Right renal cortex interstitium (tissue), 3 donors: ENCODE results near the gene RBM33. TPM values are rescaled to one million over a fixed set of nuclear protein-coding genes. Genes with fewer than 3 reads are reported as not detected.

Source experiments
- DNase-seq, 3 donors: peaks; one replicate each; pipeline ENCODE4 v3.0.0-alpha.2; 2013; ENCODE audit warnings: low read depth in 3 of 3, low spot score in 2 of 3
- polyA plus RNA-seq, 3 donors: library from polyadenylated mRNA; unstranded; fragments of 120-200 nt; gene quantifications; one replicate each; pipeline ENCODE4 v1.2.1, GENCODE V29; 2013; ENCODE audit not compliant: insufficient read length in 3 of 3

The RBM33 gene
- polyA plus RNA-seq, 3 donors = 26.2 to 33.6 (median 26.5) TPM

- no peak for DNase-seq
Measured at GRCh38 chr7:155803418-155804376, 159.2 kb downstream of the RBM33 start.

- DNase-seq = no peak
Measured at GRCh38 chr7:155804431-155804831, 160.0 kb downstream of the RBM33 start.

- DNase-seq = no peak
Measured at GRCh38 chr7:155804897-155805825, 160.7 kb downstream of the RBM33 start.

- DNase-seq = no peak
Measured at GRCh38 chr7:155805826-155806095, 161.3 kb downstream of the RBM33 start.

- no peak for DNase-seq
Measured at GRCh38 chr7:155806096-155806871, 161.8 kb downstream of the RBM33 start.

- DNase-seq = no peak
Measured at GRCh38 chr7:155807065-155807671, 162.7 kb downstream of the RBM33 start.

- DNase-seq = no peak
Measured at GRCh38 chr7:155807789-155808548, 163.5 kb downstream of the RBM33 start.

- no peak for DNase-seq
Measured at GRCh38 chr7:155808549-155809331, 164.3 kb downstream of the RBM33 start.

- DNase-seq = no peak
Measured at GRCh38 chr7:155809332-155809946, 165.0 kb downstream of the RBM33 start.

- DNase-seq = no peak
Measured at GRCh38 chr7:155809947-155810769, 165.7 kb downstream of the RBM33 start.

- DNase-seq = no peak
Measured at GRCh38 chr7:155810770-155811559, 166.5 kb downstream of the RBM33 start.

GRCh38 chr7:155811560-155811894 lies 167.1 kb downstream of the RBM33 start:
- DNase-seq = no peak

- DNase-seq = no peak
Measured at GRCh38 chr7:155811895-155812761, 167.7 kb downstream of the RBM33 start, which contains the start of gene SHH. Gene SHH, minus strand, starts transcription at chr7:155812463. Its CDS starts 341 bp downstream, at chr7:155812122.

- DNase-seq = no peak
Measured at GRCh38 chr7:155813125-155813524, 168.7 kb downstream of the RBM33 start.

GRCh38 chr7:155813546-155814315 lies 169.3 kb downstream of the RBM33 start:
- no peak for DNase-seq
